ENCODE results near the gene POLE2.
A peak's percentile ranks its signal among the peaks of the same experiment; 100 is the strongest.

POLE2 gene

GRCh38 chr14:49636866-49637265 lies 51.1 kb downstream of the POLE2 start:
- DNase-seq (ENCODE audit: extremely low read depth, low read depth), result no peak
- no peak for TF ChIP-seq CTCF (IDR thresholded peaks at IDR 0.05; ENCODE audit: low read depth, low read length, missing control alignments)
- H3K4me3 ChIP-seq (replicated peaks; ENCODE audit: low read depth, low read length), result no peak overlapping the region

DNA sequence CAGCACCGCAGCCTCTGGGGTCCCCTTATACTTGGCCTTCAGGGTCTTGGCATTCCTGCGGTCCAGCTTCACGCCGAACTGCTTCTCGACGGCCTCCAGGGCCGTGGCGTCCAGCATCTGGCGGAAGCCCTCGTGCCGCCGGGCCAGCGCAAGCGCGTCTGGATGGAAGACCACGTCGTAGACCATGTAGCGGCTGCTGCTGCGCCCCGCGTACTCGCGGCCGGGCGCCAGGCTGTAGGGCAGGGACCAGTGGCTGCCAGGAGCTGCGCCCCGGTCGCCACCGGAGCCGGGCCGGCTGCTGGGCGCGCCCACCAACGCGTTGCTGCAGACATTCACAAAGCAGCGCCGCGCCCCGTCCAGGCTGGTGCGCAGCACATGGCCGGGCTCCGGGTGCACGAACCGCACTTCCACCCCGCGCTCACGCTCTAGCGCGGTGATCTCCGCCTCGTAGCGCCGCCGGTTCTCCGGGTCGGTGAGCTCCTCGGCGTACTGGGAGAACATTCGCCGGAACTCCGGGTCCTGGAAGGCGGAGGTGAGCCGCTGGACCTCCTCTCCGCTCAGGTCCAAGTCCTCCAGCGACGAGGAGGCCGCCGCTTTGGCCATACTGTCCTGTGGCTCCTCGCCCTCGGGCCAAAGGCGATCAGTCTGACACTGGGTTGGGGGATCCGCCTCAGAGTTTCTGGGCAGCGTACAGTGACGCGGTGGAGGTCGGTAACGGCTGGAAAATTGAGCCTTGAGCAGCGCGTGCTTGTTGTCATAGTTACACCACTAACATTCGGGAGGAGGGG lies 53.3 kb downstream of the POLE2 start, which contains the start of gene DNAAF2:
Gene DNAAF2, minus strand, starts transcription at position 698 of the 788 bp plus-strand sequence. Its CDS starts 95 bp downstream, at position 603.
- TF ChIP-seq CTCF (IDR thresholded peaks at IDR 0.05; ENCODE audit: low read depth, low read length, missing control alignments), result no peak
- peak within 1 kb of the TSS; percentile 98 for H3K4me3 ChIP-seq (replicated peaks; ENCODE audit: low read depth, low read length)
- peak; percentile 49 for DNase-seq (ENCODE audit: extremely low read depth, low read depth)

- DNase-seq (ENCODE audit: extremely low read depth, low read depth), result peak; percentile 75
- peak overlapping the region; percentile 98 for H3K4me3 ChIP-seq (replicated peaks; ENCODE audit: low read depth, low read length)
- peak; percentile 71 for TF ChIP-seq CTCF (IDR thresholded peaks at IDR 0.05; ENCODE audit: low read depth, low read length, missing control alignments)
These were observed 54.1 kb downstream of the POLE2 start for GRCh38 chr14:49633640-49634546.

- no peak for TF ChIP-seq CTCF (IDR thresholded peaks at IDR 0.05; ENCODE audit: low read depth, low read length, missing control alignments)
- DNase-seq (ENCODE audit: extremely low read depth, low read depth), result no peak
- peak overlapping the region; percentile 87; the same call in 1 of the 2 replicates for H3K4me3 ChIP-seq (replicated peaks; ENCODE audit: low read depth, low read length)
These were observed 63.8 kb downstream of the POLE2 start for GRCh38 chr14:49623941-49624839.

DNA sequence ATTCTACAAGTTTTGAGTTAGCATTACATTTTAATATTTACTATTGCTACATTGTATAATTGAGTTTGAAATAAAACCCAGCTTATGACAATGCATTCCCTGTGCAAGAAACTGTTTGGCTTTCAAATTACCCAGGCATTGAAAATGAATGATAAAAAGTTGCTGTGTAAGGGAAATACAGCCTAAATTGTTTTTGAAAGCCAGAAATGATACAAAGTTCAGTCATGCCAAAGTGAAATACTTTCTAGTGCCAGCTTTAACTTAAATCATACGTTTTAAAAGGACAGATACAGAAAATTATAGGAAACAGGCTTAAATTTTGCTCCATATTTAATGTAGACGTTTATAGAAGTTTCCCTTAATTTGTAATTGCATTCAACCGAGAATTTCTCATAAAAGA lies 64.6 kb downstream of the POLE2 start:
- H3K4me3 ChIP-seq (replicated peaks; ENCODE audit: low read depth, low read length), result peak overlapping the region; percentile 87
- no peak for TF ChIP-seq CTCF (IDR thresholded peaks at IDR 0.05; ENCODE audit: low read depth, low read length, missing control alignments)
- DNase-seq (ENCODE audit: extremely low read depth, low read depth), result no peak

- no peak for TF ChIP-seq CTCF (IDR thresholded peaks at IDR 0.05; ENCODE audit: low read depth, low read length, missing control alignments)
- H3K4me3 ChIP-seq (replicated peaks; ENCODE audit: low read depth, low read length), result peak overlapping the region; percentile 87
- no peak for DNase-seq (ENCODE audit: extremely low read depth, low read depth)
These were observed 65.9 kb downstream of the POLE2 start for GRCh38 chr14:49622022-49622607.

Data from HFF-Myc (cell line).